NCI-H82 (cell line): ENCODE results near the gene CYP4F8.
"Not testable (repeated sequence)": the region's sequence is repeated elsewhere in the genome, so short reads cannot be mapped to it uniquely, and the experiment has no call there.

ENCODE experiments used
- DNase-seq: peaks from one replicate; lab custom pipeline; 2025; lab: John Stamatoyannopoulos, UW

CYP4F8 gene, protein sequence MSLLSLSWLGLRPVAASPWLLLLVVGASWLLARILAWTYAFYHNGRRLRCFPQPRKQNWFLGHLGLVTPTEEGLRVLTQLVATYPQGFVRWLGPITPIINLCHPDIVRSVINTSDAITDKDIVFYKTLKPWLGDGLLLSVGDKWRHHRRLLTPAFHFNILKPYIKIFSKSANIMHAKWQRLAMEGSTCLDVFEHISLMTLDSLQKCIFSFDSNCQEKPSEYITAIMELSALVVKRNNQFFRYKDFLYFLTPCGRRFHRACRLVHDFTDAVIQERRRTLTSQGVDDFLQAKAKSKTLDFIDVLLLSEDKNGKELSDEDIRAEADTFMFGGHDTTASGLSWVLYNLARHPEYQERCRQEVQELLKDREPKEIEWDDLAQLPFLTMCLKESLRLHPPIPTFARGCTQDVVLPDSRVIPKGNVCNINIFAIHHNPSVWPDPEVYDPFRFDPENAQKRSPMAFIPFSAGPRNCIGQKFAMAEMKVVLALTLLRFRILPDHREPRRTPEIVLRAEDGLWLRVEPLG

DNA sequence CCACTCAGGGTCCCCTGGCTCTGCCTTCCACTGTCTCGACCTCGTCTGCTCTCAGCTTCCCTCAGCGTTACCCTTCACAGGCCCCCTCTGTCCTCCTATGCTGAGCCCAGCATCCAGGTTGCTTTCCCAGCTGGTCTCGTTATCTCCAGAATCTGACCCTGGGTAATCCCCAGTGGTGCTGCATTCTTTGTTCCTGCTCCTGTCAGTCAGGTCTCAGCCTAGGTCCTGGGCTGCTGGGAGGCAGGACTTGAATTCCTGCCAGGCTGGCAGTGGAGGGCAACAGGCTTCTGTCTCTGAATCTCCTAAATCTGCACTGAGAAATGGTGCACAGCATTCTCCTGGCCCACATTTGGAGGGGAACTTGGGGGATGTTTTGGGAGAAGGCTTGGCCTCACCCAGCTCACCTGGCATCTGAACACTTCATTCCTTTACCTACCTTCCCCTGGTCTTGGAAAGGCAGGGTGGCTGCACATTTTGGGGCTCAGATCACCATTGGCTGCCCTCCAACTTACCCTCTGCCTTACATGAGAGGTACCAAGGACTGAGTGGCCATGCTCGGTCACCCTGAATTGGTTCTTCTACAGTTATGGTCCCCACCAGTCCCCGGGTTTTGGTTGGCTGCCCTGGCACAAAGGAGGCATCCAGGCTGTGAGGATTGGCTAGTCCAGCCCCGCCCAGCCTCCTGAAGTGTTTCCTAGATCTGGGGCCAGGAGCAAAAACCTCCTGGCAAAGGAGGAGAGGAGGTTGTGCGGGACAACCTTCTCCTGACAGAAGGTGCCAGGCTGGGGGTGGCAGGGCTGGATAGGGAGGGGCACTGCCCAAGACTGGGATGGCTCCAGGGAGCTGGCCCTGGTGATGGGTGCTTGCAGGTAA is at the start of gene CYP4F8:
Gene CYP4F8, plus strand, starts transcription at position 712 of the 873 bp plus-strand sequence. CDS start 399 bp downstream, outside the sequence.
- no peak for DNase-seq

DNA sequence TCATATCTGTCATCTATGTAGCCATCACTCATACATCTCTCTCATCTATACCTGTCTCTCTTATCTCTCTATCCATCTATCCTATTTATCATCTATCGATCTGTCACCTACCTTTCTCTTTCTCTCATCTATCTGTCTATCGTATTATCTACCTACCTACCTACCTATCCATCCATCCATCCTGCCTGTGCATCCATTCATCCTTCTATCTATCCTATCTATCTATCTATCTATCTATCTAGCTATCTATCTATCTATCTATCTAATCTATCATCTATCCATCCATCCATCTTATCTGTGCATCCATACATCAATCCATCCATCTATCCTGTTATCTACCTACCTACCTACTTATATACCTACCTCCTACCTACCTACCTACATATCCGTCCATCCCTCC is 44.6 kb upstream of the CYP4F8 start:
- DNase-seq, result no peak

DNA sequence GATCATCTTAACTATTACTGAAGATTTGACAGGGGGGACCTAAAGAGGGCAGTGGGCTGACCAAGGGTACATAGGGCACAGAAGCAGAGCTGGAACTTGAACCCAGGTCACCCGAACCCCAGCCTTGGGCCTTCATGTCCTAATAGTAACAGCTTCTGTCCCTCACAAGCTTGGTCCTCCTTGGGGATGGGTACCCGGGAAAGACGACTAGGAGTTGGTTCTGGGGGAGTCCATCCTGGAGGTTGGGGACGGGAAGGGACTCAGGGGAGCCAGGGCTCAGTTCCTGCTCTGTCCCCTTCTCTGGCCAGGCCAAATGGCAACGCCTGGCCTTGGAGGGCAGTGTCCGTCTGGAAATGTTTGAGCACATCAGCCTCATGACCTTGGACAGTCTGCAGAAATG is 39.6 kb upstream of the CYP4F8 start:
- no peak for DNase-seq

DNA sequence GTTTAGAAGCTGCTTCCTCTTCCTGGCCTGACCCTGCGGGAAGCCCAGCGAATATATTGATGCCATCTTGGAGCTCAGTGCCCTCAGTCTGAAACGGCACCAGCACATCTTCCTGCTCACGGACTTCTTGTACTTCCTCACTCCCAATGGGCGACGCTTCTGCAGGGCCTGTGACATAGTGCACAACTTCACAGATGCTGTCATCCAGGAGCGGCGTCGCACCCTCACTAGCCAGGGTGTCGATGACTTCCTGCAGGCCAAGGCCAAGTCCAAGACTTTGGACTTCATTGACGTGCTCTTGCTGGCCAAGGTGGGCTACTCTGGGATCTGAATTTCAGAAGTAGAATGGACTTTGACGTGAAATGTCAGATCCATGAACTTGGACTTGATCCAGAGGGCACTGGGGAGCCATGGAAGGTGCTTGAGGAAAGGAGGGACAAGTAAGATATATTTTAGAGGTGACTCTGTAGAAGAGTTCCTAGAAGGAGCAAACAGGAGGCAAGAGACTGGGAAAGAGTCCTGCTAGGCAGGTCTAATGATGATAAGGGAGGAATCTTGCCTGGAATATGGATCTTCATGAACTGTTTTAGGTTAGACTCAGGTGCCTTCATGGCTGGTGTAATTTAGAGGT is 38.4 kb upstream of the CYP4F8 start:
- no peak for DNase-seq

DNA sequence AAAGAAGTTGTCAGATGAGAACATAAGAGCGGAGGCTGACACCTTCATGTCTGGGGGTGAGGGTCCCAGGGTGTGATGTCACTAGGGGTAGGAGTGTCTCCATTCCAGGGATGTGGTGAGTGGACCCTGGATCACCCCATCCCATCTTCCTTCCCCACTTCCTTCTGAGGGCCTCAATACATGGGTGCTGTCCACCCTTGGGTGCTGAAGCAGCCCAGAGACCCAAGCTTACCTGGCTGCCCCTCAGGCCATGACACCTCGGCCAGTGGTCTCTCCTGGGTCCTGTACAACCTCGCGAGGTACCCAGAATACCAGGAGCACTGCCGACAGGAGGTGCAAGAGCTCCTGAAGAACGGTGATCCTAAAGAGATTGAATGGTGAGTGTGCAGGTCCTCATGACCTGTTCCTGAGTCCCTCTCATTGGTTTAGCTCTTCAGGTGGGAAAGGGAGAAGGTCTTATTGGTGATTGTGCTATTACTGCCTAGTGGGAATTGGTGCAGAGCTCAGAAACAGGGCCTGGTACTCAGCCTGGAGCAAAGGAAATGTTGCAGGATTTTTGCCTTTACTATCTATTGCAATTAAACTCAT is 37.7 kb upstream of the CYP4F8 start:
- DNase-seq, result no peak

DNA sequence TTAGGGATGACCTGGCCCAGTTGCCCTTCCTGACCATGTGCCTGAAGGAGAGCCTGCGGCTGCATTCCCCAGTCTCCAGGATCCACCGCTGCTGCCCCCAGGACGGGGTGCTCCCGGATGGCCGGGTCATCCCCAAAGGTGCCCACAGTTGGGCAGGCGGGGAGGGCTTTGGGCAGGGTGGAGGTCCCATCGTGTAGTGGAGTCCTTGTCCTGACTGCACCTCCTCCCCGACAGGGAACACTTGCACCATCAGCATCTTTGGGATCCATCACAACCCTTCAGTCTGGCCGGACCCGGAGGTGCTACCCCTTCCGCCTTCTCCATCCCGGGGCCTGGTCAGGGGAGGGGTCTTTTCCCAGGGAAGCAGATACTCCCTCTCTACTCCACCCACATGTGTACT is 31.7 kb upstream of the CYP4F8 start:
- DNase-seq, result no peak

DNA sequence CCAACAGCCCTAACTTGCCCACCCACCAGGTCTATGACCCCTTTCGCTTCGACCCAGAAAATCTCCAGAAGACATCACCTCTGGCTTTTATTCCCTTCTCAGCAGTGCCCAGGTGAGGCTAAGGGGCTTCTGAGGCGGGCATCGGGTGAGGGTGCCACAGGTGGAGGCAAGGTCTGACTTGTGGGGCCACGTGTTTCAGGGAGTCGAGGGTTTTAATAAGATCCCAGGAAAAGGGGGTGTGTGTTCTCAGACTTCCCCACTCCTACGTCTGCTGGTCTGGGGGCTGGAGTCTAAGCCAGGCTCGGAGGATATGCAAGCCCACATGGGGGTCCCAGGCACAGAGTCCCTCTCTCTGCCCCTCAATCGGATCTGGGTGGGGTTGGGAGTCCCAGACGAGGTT is 30.9 kb upstream of the CYP4F8 start:
- no peak for DNase-seq

DNA sequence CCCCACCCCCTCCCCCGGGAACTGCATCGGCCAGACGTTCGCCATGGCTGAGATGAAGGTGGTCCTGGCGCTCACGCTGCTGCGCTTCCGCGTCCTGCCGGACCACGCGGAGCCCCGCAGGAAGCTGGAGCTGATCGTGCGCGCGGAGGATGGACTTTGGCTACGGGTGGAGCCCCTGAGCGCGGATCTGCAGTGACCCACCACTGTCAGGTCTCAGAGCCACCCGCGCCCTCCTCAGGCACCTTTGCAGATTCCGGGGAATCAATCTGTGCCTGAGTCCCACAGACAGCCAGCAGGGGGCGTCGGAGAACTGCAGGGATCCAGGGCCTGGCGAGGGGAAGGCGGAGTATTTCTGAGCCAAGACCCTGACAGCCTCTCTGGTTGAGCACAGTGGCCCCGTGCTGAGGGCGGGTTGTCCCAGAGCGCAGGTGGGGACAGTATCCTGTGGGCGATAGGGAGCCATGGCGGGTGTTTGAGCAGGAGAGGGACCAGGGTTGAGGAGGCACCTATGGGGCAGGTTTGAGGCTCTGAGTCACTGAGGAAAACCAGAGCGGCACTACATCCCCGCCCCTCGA is 30.4 kb upstream of the CYP4F8 start:
- DNase-seq, result peak; percentile 92

DNA sequence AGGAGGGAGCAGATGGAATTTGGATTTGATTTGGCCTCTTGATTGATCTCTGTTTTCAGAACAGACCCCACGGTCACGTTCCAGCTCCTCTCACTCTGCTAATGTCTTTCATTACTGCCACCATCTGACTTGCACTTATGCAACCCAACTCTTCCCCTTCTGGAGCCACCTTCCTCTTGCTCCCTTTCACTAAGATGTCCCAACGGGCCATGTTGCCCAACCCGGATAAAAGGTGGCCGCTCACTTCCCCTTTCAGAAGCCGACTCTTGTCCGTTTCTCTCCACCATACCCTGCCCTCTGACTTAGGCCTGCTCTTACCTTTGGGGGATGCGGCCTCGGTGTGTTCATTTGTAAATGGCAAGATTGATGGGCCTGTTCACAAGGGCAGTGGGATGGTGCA is 27.4 kb upstream of the CYP4F8 start:
- no peak for DNase-seq

DNA sequence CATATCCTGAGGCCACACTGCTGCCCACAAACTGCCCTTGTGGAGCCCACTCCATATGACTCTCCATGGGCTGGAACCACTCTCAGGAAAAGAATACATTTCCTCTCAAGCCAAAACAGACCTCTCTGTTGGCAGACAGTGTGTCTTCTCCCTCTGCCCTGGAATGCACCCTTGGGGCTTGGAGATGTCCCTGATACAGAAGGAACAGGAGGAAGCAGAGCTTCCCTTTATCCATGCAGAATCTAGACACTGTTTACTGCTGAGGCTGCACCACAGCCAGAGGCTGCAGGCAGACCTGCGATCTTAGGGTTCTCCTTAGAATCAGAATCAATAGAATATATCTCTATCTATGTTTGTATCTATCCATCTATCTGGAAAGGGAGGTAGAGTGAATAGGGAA is 26.8 kb upstream of the CYP4F8 start:
- no peak for DNase-seq

DNA sequence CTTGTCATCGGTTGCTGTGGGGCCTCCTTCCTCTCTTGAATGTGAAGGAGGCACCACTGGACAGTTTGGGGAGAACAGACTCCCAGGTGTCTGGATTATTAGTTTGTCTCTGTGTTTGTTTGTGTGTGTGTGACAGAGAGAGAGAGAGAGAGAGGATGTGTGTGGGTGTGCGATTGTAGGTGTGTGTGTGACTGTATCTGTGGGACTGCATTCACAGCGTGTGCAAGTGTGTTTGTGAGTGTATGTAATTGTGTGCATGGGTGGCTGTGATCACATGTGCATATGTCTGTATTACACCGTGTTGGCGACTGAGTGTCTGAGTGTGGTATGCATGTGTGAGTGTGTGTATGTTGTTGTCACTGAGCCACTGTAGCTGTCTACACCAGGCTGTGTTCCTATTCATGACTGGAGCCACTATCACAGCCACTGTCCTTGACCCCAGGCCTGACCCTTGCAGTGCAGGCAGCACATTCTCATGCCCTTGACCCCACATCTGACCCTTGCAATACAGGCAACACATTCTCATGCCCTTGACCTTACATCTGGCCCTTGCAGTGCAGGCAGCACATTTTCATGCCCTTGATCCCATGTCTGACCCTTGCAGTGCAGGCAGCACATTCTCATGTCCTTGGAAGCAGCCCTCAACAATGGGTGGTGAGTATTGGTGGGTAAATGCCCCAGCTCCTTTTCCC is 25.1 kb upstream of the CYP4F8 start:
- no peak for DNase-seq

DNA sequence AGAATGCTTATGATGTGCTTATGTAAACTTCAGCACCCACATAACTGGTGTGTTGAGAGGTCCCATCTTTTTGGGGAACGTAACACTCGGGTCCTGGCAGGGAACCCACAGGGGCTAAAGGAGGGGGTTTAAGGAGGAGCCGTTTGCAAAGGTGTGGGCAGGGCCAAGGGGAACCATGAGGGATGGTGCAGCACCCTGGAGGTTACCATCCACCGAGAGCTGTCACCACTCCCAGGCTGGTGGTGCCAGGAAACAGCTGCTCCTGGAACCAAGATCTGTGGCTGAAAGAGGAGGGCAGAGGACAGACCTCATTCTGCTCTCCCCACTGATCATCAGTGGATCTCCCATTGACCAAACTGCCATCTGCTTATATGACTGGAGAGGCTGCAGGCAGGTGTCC is 23.2 kb upstream of the CYP4F8 start:
- no peak for DNase-seq

DNA sequence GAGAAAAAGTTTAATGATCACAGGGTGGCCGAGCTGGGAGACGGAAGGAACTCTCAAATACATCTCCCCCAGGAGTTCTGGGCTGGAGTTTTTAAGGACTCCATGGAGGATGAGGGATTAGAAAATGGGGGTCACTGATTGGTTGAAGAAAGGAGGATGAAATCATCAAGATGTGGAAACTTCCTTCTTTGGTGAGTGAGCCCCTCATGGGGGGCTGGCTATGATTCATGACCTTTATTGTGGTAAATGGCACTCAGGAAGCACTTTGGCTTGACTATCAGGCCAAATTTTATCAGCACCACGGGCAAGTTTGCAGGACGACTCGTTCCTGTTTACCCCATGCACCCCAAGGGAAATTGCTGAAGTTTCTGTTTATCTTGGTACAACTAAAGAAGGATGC is 22.5 kb upstream of the CYP4F8 start:
- DNase-seq, result not testable (repeated sequence)

DNA sequence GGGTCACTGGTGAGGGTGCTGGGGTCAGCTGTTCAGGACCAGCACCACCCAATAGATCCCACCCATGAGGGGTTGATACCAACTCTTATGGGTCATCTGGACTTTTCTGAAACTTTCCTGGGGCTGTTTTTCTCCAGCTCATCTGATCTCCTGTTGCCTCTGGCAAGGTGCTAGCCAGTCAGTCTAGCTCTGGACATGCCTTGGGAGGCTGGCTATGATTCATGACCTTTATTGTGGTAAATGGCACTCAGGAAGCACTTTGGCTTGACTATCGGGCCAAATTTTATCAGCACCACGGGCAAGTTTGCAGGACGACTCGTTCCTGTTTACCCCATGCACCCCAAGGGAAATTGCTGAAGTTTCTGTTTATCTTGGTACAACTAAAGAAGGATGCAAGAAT is 21.3 kb upstream of the CYP4F8 start:
- not testable (repeated sequence) for DNase-seq

DNA sequence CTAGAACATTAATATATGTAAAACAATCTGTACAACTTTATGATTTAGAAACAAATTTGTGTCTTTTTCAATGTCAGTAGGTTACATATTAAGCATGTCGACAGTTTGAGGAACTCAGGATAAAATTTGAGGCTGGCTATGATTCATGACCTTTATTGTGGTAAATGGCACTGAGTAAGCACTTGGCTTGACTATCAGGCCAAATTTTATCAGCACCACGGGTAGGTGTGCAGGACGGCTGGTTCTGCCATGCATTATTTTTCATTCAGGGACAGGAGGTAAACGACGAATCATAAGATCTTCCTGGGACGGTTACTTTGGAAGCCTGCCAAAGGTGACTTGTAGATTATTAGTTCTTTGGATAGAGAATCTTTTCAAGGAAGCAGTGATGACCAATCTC is 19.9 kb upstream of the CYP4F8 start:
- no peak for DNase-seq

DNA sequence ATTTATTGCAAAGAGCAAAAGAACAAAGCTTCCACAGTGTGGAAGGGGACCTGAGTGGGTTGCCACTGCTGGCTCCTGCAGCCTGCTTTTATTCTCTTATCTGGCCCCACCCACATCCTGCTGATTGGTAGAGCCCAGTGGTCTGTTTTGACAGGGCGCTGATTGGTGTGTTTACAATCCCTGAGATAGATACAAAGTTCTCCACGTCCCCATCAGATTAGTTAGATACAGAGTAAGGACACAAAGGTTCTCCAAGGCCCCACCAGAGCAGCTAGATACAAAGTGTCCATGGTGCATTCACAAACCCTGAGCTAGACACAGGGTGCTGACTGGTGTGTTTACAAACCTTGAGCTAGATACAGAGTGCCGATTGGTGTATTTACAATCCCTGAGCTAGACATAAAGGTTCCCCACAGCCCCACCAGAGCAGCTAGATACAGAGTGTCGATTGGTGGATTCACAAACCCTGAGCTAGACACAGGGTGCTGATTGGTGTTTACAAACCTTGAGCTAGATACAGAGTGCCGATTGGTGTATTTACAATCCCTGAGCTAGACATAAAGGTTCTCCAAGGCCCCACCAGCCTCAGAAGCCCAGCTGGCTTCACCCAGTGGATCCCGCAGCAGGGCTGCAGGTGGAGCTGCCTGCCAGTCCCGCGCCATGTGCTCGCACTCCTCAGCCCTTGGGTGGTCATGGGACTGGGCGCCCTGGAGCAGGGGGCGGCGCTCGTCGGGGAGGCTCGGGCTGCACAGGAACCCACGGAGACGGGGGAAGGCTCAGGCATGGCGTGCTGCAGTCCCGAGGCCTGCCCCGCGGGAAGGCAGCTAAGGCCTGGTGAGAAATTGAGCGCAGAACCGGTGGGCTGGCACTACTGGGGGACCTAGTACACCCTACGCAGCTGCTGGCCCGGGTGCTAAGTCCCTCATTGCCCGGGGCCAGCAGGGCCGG is 6.8 kb upstream of the CYP4F8 start:
- not testable (repeated sequence) for DNase-seq

DNA sequence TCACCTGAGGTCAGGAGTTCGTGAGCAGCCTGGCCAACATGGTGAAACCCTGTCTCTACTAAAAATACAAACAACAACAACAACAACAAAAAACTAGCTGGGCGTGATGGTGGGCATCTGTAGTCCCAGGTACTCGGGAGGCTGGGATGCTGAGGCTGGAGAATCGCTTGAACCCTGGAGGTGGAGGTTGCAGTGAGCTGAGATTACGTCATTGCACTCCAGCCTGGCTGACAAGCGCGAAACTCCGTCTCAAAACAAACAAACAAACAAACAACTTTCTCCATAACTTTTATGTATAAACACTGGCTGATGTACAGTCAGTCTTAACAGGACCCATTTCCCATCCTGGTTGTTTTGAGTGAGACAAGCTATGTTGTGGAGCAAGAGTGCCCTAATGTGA is 5.8 kb upstream of the CYP4F8 start:
- DNase-seq, result no peak

DNA sequence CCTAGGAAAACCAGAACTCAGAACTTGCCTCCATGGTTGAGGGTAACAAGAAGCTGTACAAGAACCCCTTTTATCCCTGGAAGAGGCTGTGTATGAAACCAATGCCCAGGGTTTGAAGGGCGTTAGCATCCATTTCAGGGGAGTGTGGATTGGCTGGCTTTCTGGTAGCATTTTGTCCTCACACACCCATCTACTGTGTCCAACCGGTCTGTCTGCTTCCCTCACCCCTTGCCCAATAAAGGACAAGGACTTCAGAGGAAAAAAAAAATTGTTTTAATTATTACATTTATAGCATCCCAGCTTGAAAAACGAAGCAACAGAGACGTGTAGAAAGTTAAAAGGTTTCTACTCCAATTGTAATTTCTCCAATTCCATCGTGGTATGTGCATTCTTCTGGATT is 2.7 kb upstream of the CYP4F8 start:
- DNase-seq, result no peak

DNA sequence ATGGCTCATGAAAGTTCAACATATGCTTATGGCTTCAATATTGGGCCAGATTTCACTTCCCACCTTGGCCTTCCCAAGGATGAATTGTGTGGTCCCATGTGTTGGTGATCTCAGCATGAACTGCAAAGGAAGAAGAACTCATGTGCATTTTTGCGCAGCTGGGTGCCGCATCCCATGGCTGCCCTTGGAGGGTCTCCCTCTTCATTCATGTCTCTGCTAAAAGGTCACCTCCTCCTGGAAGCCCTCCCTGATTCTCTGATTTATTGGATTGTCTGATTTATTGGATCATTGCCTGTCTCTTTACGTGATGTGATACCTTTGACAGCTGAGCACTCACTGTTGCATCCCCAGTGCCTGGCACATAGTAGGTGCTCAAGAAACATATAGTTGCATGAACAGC is 1.7 kb upstream of the CYP4F8 start:
- no peak for DNase-seq

DNA sequence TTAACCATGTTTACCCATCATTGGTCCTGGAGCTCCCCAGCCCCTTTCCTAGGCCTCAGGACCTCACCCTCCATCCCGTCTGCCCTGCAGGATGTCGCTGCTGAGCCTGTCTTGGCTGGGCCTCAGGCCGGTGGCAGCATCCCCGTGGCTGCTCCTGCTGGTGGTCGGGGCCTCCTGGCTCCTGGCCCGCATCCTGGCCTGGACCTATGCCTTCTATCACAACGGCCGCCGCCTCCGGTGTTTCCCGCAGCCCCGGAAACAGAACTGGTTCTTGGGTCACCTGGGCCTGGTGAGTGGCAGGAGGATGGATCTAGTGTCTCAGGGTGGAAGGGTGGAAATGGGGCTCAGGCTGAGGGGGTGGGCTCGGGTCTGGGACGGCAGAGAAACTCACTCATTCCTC is 508 bp downstream of the CYP4F8 start:
- no peak for DNase-seq
